ENCODE data around the gene KCTD13. TPM values are rescaled to one million over a fixed set of nuclear protein-coding genes. Genes with fewer than 3 reads are reported as not detected.

KCTD13 gene
- total and polyA plus RNA-seq, 2 of the 8 experiments (the other 6 are each of a cell fraction or from before 2014, with no cell fraction given), result 9.2 to 10.8 TPM

GRCh38 chr16:29915590-29916247 lies 10.3 kb downstream of the KCTD13 start:
- Histone ChIP-seq H3K27ac (ENCODE audit: low read depth, low read length) (no peak overlapping the region), H4K5ac (ENCODE audit: insufficient read length, low read depth, low read length) (no peak overlapping the region), H2BK120ac (replicated peaks; ENCODE audit: low read depth, low read length) (no peak overlapping the region), H3K4me3 (ENCODE audit: extremely low read depth in 1 of 4, insufficient read depth in 2 of 4, low read depth in 3 of 4, low read length in 4 of 4) (no peak overlapping the region), H2AK5ac (ENCODE audit: low read depth, low read length) (no peak overlapping the region), H3K4ac (replicated peaks; ENCODE audit: insufficient read length, low read depth, low read length) (no peak overlapping the region), H3K4me1 (replicated peaks in 1 of 4; ENCODE audit: control insufficient read depth in 3 of 4, insufficient read depth in 4 of 4, low read length in 3 of 4) (peaks cover 0 to 5% (median 1%) of the 10 kb centered on the region in 4 experiments; a peak in 1 of 7 replicates), H4K20me1 (replicated peaks in 1 of 2; ENCODE audit: control insufficient read depth in 1 of 2, insufficient read depth in 2 of 2, low read length in 2 of 2) (peaks cover 3 to 6% of the 10 kb centered on the region in 2 experiments), H3K23me2 (ENCODE audit: low read depth, low read length) (no peaks in the 10 kb centered on the region), H3K9me3 (ENCODE audit: insufficient read depth in 2 of 2, low read depth in 1 of 2, low read length in 1 of 2) (no peaks in the 10 kb centered on the region), H2BK12ac (ENCODE audit: low read depth, low read length) (no peak overlapping the region), H3K36me3 (ENCODE audit: control insufficient read depth in 2 of 4, insufficient read depth in 4 of 4, low read length in 3 of 4) (peaks cover 0 to 8% (median under 1%) of the 10 kb centered on the region in 4 experiments; a peak in 6 of 8 replicates), H3K27me3 (replicated peaks in 1 of 4; ENCODE audit: control insufficient read depth in 3 of 4, extremely low read depth in 1 of 4, insufficient read depth in 3 of 4, low read length in 3 of 4) (no peaks in the 10 kb centered on the region), H2BK5ac (ENCODE audit: low read depth, low read length) (no peak overlapping the region), H3K4me2 (ENCODE audit: insufficient read depth in 1 of 2, low read depth in 2 of 2, low read length in 2 of 2) (no peak overlapping the region), H3K23ac (ENCODE audit: insufficient read length) (no peak overlapping the region), H2AFZ (ENCODE audit: low read length) (no peak overlapping the region), H3K18ac (ENCODE audit: extremely low read depth, low read length) (no peak overlapping the region), H3K14ac (ENCODE audit: insufficient read length) (no peak overlapping the region), H4K8ac (ENCODE audit: extremely low read depth, insufficient read depth, low read length) (no peak overlapping the region), H3K9ac (replicated peaks in 1 of 4; ENCODE audit: extremely low read depth in 1 of 4, low read depth in 3 of 4, low read length in 3 of 4) (no peak overlapping the region), H4K91ac (replicated peaks; ENCODE audit: insufficient read length, low read length) (no peak overlapping the region), H3K56ac (replicated peaks; ENCODE audit: insufficient read length, low read depth, low read length) (no peak overlapping the region), H3K79me1 (ENCODE audit: low read depth, low read length) (no peaks in the 10 kb centered on the region), H2BK20ac (ENCODE audit: low read length) (no peak overlapping the region), H3K79me2 (ENCODE audit: control insufficient read depth in 1 of 2, insufficient read depth in 2 of 2, low read length in 2 of 2) (no peaks in the 10 kb centered on the region), H2BK15ac (ENCODE audit: low read length) (no peak overlapping the region)
- 89% methylated on average over 6 of the region's 6 CpGs; no CpG with 5 or more reads in 1 of the 2 experiments for WGBS, 2 experiments (ENCODE audit: extremely low coverage in 1 of 2, insufficient coverage in 1 of 2, insufficient read length in 1 of 2, insufficient replicate concordance in 2 of 2, low coverage in 1 of 2, low lambda C conversion rate in 2 of 2, missing lambda C conversion rate in 1 of 2)
- no peak for TF ChIP-seq POLR2AphosphoS5 (IDR thresholded peaks at IDR 0.05; ENCODE audit: low read depth, low read length)
- no peak for TF ChIP-seq FOSL1 (IDR thresholded peaks at IDR 0.05; ENCODE audit: insufficient read depth, low read depth, low read length)
- TF ChIP-seq, protein P1, sequence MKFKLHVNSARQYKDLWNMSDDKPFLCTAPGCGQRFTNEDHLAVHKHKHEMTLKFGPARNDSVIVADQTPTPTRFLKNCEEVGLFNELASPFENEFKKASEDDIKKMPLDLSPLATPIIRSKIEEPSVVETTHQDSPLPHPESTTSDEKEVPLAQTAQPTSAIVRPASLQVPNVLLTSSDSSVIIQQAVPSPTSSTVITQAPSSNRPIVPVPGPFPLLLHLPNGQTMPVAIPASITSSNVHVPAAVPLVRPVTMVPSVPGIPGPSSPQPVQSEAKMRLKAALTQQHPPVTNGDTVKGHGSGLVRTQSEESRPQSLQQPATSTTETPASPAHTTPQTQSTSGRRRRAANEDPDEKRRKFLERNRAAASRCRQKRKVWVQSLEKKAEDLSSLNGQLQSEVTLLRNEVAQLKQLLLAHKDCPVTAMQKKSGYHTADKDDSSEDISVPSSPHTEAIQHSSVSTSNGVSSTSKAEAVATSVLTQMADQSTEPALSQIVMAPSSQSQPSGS (IDR thresholded peaks at IDR 0.05; ENCODE audit: low read length), result no peak
- TF ChIP-seq BCL11A (IDR thresholded peaks at IDR 0.05; ENCODE audit: low read depth in 2 of 2, low read length in 2 of 2), result no peak
- no peak for TF ChIP-seq SAP30 (IDR thresholded peaks at IDR 0.05; ENCODE audit: insufficient read depth, insufficient replicate concordance, low read length)
- no peak for TF ChIP-seq RXRA (IDR thresholded peaks at IDR 0.05; ENCODE audit: insufficient read depth, low read depth, low read length)
- FAIRE-seq (no peak), DNase-seq (ENCODE audit: low read depth in 1 of 2, low spot score in 2 of 2) (no peak)
- ChIA-PET CTCF (ENCODE audit: partially characterized antibody) (interaction anchor here (0.8 to 2.8 kb wide), 5 partner anchors 8 to 68 kb away, joined by 3 to 9 read pairs (median 3); partner anchors contain the start of genes CDIPT and KCTD13), POLR2A (ENCODE audit: partially characterized antibody) (interaction anchor here (2.3 kb wide), 1 partner anchor 8 kb away, joined by 7 read pairs; no protein-coding TSS in a partner anchor)

Data from H1 (cell line).